HG03097 (cell line): Measurements from ENCODE around the gene LRBA.
"Not testable (repeated sequence)": the region's sequence is repeated elsewhere in the genome, so short reads cannot be mapped to it uniquely, and the experiment has no call there.

Experiments used
- ATAC-seq: cut with Tn5 transposase; IDR thresholded peaks from one replicate; pipeline ENCODE4 v1.9.1; 2021; ENCODE audit not compliant: unreplicated experiment, low FRiP score

Gene LRBA

GRCh38 chr4:150768497-150768896, 246.6 kb downstream of the LRBA start:
- ATAC-seq = no peak

DNA sequence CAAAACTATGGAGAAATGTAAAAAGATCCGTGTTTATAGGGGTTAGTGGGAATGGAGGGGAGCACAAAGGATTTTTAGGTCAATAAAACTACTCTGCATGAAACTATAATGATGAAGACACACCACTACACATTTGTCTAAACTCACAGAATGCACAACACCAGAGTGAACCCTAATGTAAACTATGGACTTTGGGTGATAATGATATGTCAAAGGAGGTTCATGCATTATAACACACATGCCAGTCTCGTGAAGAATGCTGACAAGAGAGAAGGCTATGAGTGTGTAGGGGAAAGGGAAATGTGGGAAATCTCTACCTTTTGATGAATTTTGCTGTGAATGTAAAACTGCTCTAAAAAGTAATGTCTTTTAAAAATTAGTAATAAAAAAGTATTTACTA, 249.9 kb downstream of the LRBA start:
- ATAC-seq = no peak

- ATAC-seq = no peak
These were observed 263.4 kb downstream of the LRBA start for GRCh38 chr4:150751648-150752047.

- ATAC-seq = no peak
These were observed 264.3 kb downstream of the LRBA start for GRCh38 chr4:150750824-150751223.

GRCh38 chr4:150746156-150746555, 268.9 kb downstream of the LRBA start:
- ATAC-seq = no peak

GRCh38 chr4:150744570-150744969, 270.5 kb downstream of the LRBA start:
- no peak for ATAC-seq

- ATAC-seq = no peak
These were observed 271.3 kb downstream of the LRBA start for GRCh38 chr4:150743564-150744342.

DNA sequence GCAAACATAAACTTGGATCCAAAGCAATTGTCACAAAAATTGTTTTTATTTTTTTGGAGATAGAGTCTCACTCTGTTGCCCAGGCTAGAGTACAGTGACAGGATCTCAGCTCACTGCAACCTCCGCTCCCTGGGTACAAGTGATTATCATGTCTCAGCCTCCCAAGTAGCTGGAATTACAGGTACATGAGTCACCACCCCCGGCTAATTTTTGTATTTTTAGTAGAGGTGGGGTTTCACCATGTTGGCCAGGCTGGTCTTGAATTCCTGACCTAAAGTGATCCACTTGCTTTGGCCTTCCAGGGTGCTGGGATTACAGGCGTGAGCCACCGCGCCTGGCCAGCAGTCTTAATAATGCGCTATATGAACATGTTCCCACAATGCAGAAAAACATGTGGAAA, 272.2 kb downstream of the LRBA start:
- not testable (repeated sequence) for ATAC-seq

- ATAC-seq = no peak
These were observed 275.5 kb downstream of the LRBA start for GRCh38 chr4:150739591-150739990.

GRCh38 chr4:150725957-150726523, 289.0 kb downstream of the LRBA start:
- no peak for ATAC-seq

- ATAC-seq = no peak
These were observed 291.2 kb downstream of the LRBA start for GRCh38 chr4:150723727-150724411.

GRCh38 chr4:150722908-150723362, 292.1 kb downstream of the LRBA start:
- no peak for ATAC-seq

- no peak for ATAC-seq
These were observed 294.0 kb downstream of the LRBA start for GRCh38 chr4:150720973-150721518.

GRCh38 chr4:150717952-150718351, 297.1 kb downstream of the LRBA start:
- ATAC-seq = no peak

- no peak for ATAC-seq
These were observed 300.3 kb downstream of the LRBA start for GRCh38 chr4:150714462-150715438.

- ATAC-seq = no peak
These were observed 301.8 kb downstream of the LRBA start for GRCh38 chr4:150713251-150713650.

DNA sequence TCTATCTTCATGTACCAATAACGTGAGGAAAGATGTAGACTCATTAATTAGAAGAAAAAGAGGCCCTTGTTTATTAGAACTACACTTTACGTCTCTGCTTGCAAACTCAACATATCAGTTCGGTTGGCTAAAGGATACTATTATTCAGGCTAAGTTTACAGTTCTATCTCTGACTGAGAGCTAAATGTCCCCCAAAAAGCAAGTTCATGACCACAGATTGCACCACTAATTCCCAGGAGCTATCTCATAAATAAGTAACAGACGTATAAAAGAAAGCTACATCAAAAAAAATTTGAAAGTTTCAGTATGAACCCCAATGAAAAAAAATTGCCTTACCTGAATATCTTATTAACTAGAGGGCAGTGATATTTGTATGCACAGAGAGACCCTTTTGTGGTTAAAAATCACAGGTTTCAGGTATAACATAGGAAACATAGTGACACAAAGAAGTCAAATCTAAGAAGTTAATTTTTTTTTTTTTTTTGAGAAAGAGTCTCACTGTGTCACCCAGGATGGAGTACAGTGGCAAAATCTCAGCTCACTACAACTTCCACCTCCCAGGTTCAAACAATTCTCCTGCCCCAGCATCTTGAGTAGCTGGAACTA, 304.2 kb downstream of the LRBA start:
- ATAC-seq = no peak

DNA sequence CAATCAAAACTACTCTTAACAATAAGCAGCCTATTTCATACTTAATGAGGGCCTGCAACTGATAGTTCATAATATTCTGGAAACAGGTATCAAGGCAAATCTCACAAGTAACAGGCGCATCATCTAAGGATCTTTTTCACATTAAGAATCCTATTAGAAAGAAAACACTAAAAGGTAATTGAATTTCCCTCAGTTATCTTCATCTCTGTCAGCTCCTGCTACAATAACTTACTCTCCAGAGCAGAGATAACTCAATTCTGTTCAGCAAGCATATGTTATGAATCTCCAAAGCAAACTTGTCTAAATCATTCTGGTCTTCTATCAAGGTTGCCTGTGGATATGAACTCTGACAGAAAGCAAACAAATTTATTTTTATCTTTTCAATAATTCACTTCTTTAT, 307.1 kb downstream of the LRBA start:
- no peak for ATAC-seq

GRCh38 chr4:150699599-150699998, 315.5 kb downstream of the LRBA start:
- no peak for ATAC-seq

- no peak for ATAC-seq
These were observed 319.9 kb downstream of the LRBA start for GRCh38 chr4:150695162-150695561.
